ENCODE measurements around the gene TTC4.

DNA sequence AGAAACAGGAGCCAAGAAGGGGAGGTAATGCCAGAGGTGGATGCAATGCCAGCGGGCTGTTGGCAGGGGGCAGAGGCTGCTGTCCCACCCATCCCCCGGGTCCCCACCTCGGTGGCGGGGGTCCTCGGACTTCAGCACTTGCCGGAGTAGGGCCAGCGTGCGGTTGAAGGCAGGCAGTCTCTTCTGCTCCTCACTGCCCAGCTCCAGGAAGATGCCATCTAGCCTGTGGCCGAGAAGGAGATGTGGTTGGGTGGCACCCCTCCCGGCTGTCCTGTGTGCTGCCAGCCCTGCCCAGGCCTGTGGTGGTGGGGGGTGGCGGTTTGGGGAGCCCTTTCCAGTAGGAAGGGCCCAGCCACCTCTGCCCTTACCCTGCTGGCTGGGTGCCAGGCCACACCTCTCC is 71.9 kb downstream of the TTC4 start:
- TF ChIP-seq, protein P1, sequence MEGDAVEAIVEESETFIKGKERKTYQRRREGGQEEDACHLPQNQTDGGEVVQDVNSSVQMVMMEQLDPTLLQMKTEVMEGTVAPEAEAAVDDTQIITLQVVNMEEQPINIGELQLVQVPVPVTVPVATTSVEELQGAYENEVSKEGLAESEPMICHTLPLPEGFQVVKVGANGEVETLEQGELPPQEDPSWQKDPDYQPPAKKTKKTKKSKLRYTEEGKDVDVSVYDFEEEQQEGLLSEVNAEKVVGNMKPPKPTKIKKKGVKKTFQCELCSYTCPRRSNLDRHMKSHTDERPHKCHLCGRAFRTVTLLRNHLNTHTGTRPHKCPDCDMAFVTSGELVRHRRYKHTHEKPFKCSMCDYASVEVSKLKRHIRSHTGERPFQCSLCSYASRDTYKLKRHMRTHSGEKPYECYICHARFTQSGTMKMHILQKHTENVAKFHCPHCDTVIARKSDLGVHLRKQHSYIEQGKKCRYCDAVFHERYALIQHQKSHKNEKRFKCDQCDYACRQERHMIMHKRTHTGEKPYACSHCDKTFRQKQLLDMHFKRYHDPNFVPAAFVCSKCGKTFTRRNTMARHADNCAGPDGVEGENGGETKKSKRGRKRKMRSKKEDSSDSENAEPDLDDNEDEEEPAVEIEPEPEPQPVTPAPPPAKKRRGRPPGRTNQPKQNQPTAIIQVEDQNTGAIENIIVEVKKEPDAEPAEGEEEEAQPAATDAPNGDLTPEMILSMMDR (IDR thresholded peaks at IDR 0.05): no peak
- no peak for TF ChIP-seq REST (IDR thresholded peaks at IDR 0.05; ENCODE audit: insufficient read depth in 1 of 2, low read depth in 2 of 2, low read length in 1 of 2)

All from Panc1 (cell line).